GM19240 (cell line): ENCODE results near the gene FOXK1.

Experiments
- DNase-seq: peaks from one replicate; pipeline ENCODE4 v3.0.0; 2011; ENCODE audit warnings: low spot score; ENCODE audit not compliant: insufficient read length

FOXK1 gene

DNA sequence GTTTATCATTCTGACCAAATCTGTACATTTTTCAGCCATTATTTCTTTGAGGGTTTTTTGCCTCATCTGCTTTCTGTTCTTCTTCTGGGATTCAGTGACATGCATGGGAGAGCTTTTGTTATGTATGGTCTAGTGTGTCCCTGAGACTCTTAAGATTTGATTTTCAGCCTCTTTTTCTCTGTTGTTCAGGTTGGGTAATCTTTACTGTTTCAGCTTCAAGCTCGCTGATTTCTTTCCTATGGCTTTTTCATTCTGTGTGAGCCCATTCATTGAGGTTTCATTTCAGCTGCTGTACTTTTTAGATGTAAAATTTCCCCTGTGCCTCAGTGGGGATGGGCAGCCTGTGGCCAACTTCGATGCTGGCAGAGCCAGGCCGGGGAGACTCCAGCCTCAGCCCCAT, 38.1 kb downstream of the FOXK1 start:
- DNase-seq, result no peak

DNA sequence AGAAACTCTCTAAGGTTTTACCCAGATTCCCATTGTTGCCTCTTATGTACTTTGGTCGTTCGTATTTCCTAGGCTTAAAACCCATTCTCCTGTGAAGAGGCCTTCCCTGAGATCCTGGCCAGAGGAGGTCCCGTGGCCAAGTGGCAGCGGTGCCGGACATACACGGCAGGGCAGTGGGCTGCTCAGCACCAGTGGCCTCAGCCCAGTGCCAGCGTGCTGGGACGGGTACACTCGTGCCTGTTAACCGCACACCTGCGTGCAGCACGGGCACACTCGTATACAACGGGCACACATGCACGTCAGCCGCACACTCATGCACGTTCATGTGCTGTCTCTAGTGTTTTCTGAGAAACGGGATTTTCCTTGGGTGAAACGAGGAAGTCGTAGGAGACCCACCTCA, 40.2 kb downstream of the FOXK1 start:
- no peak for DNase-seq

DNA sequence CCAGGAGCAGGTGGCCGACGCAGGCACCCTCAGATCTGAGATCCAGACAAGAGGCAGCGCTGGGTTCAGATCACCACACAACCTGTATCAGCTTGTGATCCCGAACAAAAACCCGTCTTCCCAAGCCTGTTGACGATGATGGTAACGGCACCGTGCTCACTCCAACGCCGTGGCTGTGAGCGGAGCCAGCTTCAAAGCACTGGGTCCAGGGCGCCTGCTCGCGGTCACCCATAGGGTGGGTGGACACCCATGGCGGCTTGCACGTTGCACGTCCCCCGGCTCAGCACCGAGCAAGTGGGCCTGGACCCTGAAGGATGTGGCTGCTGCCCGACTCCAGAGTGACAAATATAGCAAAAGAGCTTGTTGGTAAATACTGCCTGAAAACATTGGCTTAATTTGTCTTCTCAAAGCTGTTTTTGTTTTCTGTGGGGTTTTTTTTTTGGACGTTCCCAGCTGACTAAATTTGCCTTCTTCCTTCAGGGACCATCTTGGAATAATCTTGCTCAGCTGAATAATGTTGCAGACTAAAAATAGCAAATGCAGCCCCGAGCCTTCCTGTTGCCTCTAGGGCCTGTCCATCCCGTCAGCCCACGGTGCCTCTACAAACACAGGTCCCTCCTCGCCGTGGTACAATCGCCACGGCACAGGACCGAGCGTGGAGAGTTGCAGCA, 41.0 kb downstream of the FOXK1 start:
- no peak for DNase-seq

DNA sequence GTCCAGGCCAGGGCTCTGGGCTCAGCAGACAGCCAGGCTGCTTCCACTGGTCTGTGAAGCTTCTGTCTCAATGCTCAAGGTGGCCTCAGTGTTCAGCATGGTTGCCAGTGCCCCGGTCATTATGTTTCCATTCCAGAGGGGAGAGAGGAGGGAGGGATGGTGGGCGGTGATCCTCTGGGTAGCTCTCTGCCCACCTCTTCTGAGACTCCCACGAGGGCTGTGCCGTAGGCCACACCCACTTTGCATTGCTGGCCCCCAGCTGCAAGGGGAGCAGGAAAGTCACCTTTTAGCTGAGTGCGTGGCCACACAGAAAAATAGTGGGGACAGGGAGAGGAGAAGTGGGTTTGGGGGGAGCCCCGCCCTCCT, 42.5 kb downstream of the FOXK1 start:
- DNase-seq, result no peak

DNA sequence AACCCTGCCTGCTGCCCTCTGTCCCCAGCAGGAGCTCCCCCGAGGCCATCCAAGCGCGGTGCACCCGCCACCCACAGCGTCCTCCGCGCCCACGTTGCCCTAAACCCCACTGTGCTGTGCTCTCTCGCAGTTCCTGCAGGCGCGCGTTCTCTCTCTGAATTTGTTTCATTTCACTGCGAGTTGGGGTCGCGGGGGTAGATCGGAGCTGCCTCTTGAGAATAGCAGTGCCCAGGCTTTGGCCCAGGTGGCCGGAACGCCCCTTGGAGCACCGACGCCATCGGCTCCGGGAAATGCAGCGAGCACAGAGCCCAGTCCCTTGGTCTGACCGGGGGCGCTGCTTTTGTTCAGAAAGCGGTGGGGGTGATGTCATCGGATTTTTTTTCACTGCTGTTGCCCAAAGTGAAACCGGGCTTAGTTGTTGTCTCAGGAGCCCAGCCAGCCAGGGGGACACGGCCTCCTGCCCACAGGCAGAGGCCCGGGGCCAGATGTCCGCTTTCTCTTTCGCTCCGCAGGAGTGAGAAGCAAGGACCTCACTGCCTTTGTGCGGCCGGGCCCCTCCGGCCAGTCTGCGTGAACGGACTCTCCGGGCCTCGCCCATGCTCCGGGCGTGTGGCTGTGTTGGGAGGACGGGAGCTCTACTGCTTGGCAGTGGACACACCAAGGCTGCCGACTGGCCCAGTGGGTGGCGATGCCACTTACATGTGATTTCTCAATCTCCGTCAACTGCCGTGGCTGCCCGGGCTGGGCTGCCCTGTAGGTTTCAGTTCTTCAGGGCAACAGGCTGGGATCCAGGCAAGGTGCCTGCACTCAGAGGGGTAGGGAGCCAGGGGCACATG, 43.1 kb downstream of the FOXK1 start:
- DNase-seq, result peak; percentile 75

DNA sequence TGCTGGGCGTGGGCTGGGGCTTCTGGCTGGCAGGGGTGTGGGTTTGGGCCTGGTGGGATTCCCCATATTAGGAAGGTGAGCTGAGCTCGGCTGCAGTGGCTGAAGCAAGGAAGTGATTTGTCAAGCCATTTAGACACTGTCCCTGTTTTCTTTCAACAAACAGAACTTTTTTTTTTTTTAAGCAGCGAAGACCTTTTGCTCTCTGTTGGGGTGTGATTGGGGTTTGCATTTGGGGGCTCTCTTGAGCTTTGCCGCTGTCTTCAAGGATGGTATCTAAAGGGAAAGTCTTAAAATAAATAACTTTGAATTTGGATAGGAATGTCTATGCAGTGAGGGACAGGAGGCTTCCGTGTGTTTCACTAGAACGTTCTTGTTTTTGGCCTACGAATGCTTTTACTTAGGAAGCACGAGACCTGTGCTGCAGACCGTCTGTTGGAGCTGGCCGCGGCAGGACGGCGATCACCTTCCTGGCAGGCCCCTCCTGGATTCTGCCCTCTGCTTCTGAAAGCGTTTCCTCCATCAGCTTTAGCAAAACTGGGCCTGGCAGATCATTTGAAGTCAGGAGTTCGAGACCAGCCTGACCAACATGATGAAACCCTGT, 43.9 kb downstream of the FOXK1 start:
- no peak for DNase-seq

DNA sequence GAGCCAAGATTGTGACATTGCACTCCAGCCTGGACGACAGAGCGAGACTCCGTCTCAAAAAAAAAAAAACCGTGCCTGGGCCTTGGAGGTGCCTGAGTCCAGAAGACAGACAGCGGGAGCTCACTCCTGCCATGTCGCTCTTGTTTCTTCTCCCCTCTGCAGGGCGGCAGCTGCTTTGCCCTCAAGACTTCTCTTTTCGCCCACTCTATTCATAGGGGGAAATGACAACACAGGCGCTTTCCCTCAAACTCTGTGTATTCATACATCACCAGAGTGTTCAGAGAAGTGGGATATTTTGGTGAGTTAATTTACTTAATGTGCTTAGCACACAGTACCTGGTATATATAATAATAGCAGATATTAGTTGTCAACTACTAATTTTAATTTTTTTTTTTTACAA, 44.5 kb downstream of the FOXK1 start:
- no peak for DNase-seq

DNA sequence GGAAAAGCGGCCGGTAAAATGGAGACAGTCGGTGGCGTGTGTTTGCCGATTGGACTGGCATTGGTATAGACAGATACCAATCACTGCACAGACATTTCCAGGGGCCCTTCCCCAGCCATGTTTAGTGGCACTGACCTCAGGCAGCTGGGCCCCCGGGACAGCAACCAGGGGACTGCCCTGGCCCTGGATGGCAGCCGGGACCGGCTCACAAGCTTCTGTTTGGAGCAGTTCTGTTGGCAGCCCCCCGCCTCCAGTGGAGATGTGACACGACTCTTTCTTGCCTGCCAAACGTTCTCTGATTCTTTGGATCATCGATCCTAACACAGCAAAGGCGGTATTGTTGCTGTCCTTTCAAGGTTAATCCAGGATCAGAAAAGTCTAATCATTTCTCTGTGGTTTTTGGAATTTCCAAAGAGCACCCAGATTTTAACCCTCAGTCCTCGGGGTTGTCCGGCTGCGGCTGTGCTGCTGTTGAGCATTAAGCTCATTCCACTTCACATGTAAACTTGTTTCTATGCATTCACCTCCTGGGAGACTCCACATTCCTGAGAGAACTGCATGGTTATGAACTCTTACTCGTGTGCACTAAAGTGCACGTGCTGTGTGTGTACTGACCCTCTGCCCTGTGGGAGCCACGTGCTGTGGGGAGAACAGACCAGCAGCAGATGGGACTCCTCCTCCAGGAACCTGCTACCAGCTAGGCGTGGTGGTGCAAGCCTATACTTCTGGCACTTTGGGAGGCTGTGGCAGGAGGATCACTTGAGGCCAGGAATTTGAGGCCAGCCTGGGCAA, 46.0 kb downstream of the FOXK1 start:
- DNase-seq, result no peak

DNA sequence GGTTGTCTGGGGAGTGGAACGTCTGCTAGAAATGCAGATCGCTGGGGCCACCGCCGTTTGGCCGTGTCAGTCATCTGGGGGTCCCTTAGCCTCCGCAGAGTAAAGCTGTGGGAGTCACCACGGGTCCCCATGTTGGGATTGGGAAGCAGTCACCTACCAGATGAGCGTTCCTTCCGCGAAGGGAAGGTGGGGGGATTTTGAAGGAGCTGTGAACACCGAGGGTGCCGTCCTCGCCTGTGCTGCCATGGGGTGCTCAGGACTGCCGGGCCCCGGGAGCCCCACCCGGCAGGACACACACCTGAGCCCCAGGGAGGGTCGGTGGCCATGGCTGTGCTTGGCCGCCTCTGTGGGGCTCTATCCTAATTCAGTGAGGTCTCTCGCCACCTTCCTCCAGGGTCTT, 47.2 kb downstream of the FOXK1 start:
- no peak for DNase-seq

DNA sequence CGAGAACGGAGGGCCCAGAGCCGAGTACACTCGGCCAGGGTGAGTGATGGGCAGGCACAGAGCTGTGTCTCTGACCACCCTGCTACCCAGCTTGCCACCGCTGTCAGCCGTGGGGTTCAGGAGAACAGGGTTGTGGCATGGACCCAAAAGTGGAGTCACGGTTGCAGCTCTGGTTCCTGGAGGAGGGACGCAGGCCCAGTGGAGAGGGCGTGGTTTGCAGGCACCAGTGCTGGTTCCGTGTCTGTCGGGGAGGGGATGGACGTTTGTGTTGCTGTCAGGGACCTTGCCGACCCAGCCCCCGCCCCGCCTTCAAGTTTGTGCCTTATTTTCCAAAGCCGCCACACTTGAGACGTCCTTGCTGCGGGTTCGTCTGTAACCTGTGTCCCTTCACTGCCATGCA, 48.2 kb downstream of the FOXK1 start:
- no peak for DNase-seq

DNA sequence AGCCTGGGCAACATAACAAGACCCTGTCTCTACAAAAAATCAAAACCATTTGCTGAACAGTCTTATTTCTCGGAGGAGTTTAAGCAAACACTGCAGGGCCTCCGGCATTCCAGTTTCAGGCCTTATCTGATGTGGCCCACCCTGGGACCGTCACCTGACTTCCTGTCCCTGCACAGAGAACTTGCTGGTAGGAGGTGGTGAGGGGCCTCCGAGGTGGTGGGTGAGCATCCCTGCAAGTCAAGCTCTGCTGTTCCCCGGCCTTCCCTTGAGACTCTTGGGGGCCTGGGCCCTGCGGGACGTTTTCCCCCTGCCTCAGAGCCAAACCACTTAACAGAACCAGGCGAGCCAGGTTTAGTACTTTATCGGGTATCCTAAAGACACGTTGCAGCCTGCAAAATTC, 48.9 kb downstream of the FOXK1 start:
- no peak for DNase-seq

DNA sequence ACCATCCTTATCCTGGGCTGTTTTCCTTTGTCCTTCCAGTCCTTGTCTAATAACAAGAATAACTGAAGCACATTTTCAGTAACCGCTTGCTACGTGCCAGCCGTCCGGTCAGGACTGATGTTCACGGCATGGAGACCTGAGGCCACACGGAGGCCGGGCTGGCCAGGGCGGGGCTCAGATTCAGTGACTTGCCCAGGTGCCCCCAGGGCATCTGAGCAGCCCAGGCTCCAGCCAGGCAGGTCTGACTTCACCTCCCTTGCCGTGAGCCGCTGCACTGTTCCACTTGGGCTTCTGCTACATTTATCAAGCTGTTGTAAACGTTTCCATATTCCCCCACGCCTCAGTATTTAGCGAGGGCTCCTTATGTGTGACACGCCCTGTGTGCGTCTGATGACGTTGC, 49.7 kb downstream of the FOXK1 start:
- DNase-seq, result no peak

DNA sequence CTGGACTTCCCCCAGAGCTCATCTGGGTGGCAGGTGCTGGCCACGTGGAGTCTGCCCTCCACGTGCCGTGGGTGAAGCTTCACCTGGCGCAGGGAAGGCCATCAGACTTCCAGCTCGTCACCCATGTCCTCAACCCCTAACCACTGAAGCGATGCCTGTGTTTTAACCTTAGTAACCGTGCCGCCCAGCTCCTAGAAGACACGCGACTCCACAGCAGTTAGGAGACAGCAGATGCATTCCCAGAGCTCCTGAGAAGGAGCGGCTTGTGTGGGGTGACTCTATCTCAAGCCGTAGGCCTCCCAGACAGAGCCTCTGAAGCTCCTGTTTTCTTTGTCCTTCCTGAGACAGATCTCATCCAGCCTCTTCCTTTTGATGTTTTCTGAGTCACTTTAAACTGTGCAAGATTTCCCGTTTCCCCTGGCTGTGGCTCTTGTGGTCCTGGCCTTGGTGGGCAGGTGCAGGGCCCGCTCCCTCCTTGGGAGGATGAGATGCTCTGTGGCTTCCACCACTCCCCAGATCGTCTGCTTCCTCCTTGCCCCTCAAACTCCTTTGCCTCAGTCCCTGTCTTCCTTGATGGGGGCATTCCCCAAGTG, 51.9 kb downstream of the FOXK1 start:
- no peak for DNase-seq

DNA sequence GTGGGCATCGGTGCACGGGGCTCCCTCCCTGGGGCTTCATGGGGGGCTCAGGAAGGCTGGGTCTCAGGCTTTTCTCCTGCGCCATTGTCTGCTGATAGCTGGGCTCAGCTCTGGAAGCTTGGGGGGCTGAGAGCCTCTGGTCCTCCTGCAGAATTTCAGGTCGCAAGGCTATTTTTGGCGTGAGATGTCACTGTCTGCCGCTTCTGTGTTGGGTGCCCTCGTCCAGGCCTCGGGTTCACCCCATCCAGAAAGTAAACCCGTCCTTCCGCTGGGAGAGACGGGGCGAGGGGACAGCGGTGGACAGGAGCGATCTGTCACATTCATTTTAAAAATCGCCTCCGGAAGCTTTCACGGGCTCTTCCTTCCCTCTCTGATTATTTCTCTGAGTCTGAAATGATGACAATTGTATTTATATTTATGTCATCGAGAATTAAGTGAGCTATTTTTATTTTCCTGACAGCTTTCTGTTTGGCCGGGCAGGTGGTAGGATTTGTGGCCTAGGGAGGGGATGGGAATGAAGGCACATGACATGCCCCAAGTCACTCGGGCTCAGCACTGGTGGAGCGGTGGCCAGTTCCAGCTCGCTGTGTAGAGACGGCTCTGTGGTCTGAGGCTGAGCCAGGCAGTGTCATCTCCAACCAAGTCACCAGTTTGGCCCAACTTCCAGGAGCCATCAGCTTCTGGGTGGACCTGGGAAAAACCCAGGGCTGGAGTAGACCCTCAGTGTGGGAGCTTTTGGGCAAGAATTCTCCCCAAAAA, 52.7 kb downstream of the FOXK1 start:
- no peak for DNase-seq

DNA sequence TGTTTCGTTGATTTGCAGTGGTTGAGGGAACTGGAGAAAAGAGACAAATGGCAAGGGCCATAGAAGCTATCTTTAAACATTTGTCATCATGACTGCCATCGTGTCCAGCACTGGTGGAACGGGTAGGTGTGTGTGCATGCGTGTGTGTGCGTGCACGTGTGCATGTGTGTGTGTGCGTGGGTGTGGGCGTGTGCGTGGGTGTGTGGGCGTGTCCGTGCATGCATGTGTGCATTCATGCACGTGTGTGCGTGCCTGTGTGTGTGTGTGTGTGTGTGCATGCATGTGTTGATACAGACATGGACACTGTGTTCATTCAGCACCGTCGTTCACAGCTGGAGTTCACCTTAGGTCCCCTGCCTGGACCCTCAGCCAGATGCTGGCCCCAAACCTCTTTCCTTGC, 55.2 kb downstream of the FOXK1 start:
- no peak for DNase-seq

DNA sequence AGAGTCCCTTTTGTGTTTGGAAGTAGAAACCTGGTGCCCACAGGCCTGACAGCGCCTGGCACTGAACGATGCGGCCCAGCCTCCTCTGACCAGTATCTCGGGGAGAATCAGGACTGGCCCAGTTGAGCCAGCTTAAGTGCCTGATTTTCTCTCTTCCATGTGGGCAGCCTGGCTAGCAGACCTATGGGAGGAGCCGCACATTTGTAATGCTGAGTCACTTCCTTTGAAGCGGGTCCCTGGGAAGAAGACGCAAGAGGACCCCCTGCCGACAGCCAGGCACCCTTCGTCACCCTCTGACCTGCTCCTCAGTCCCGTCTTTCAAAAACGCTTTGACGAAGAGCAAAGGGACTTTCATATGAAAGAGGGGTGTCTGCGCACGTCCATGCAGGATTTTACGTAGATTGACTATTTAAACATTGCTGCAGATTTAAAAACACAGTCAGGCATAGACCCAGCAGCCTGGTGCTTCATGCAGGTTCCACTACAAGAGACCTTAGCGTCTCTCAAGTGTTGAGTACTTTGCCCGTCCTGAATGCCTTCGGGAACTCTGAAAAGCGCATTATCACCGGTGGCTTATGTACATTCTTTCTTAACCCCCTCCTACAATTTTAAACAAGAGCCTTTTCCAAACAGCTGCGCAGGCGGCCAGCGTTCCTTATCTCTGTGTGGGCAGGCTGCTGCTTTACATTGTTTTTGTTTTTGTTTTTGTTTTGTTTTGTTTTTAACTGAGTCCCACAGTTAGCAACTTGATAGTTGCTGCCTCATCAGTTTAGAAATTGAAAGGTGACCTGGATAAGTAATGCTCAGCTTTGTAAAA, 56.8 kb downstream of the FOXK1 start:
- DNase-seq, result no peak

DNA sequence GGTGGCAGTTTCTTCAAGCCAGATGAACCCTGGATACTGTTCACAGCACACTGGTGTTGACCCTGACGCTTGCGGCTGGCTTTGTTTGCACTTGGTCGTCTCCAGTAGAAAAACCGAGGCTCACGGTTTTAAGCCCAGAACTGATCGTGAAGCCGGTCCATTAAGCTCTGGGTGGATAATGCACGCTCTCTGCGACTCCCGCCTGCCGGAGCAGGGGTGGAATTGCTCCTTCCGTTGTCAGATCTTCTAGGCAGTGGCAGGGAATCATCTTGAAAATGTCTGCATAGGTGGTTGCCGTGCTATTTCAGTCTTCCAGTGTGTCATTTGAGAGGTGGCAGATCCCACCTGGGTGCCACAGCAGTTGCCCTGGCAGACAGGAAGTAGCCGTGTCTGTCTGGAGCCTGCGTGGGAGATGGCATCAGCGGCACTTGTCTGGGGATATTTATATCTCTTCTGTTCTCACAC, 57.5 kb downstream of the FOXK1 start:
- DNase-seq, result no peak

DNA sequence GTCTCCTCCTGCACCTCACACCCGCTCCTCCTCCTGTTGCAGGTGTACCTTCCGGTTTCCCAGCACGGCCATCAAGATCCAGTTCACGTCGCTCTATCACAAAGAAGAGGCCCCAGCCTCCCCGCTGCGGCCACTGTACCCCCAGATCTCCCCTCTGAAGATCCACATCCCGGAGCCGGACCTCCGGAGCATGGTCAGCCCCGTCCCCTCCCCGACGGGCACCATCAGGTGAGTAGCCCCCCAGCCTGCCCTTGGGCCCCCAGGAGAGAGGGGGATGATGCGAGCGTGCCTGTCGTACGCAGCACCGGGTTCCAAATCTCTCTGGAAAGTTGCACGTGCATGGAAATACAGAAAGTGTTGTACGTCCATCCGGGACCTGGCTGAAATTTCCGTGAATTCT, 58.7 kb downstream of the FOXK1 start:
- no peak for DNase-seq

DNA sequence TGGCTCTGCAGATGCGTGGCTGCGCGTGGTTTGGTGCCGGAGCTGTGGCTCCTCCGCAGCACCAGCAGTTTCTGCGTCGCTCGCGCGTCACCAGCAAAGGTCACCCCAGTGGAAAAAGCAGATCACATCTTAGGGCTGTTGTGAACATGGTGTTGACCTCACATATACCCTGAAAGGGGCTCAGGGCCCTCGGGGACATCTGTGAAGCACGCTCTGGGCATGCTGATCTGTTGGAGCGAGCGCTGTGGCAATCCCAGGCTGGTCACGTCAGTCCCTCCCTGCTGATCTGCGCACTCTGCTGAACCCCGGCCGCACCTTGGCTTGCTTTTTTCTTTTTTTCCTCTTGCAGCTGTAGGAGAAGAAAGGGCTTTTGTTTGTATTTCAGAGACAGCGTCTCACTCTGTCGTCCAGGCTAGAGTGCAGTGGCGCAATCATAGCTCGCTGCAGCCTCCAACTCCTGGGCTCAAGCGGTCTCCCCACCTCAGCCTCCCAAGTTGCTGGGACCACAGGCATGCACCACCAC, 60.0 kb downstream of the FOXK1 start:
- no peak for DNase-seq

DNA sequence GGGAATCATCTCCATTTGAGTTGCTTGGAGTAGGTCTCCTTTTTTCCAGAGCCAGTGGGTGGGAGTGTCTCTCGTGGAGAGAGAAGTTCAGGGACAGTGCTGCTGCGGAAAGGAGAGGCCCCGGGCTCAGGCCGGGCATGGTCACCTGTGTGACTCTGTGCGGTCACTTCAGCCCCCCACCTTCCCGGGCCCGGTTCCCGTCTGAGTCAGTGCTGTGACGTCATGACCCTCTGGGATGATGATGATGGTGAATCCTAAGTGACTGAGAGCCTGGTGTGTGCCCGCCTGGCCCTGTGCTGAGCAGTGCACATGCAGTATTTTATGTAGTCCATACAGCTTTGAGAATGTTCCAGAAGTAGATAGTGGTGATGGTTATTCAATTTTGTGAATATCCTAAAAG, 60.8 kb downstream of the FOXK1 start:
- no peak for DNase-seq
